Ovary (tissue), 9 donors: ENCODE results near the gene KCNK13. TPM values are rescaled to one million over a fixed set of nuclear protein-coding genes. Genes with fewer than 3 reads are reported as not detected.

ENCODE experiments used
- DNase-seq, 5 donors: peaks; one replicate each; pipeline ENCODE4 v3.0.0-alpha.2; 2019 to 2020
- H3K27ac ChIP-seq, 2 donors: fragments of 200-600 bp; one replicate each; pipeline versions ENCODE4 v1.5.1 to v1.8.0; 2019 to 2022
- H3K27me3 ChIP-seq: fragments of 200-600 bp; one replicate; pipeline ENCODE4 v1.8.0; 2022
- H3K36me3 ChIP-seq: fragments of 200-600 bp; sonication (generic); one replicate; pipeline ENCODE4 v1.5.1; 2019
- H3K4me1 ChIP-seq: one replicate; pipeline ENCODE4 v1.8.1; 2013; ENCODE audit warnings: mild to moderate bottlenecking, moderate library complexity; ENCODE audit not compliant: insufficient read depth
- H3K4me3 ChIP-seq: fragments of 200-600 bp; sonication (generic); one replicate; pipeline ENCODE4 v1.5.1; 2017
- H3K9me3 ChIP-seq, 2 donors: fragments of 200-600 bp in 1 of 2; sonication (generic) in 1 of 2; one replicate each; pipeline versions ENCODE4 v1.5.1 to v1.8.1; 2013 to 2019; ENCODE audit warnings: mild to moderate bottlenecking in 1 of 2, moderate library complexity in 1 of 2
- CTCF ChIP-seq, 3 donors: fragments of 450-650 bp in 2 of 3; fragments of 200-600 bp in 1 of 3; IDR thresholded peaks; one replicate each; pipeline versions ENCODE4 v1.5.1 to v1.8.0; 2016 to 2022; ENCODE audit warnings: antibody characterized with exemption in 3 of 3, mild to moderate bottlenecking in 1 of 3
- EP300 ChIP-seq: sonication (generic); formaldehyde crosslinking; IDR thresholded peaks from one replicate; pipeline ENCODE4 v1.6.1; 2017; ENCODE audit warnings: antibody characterized with exemption
- POLR2A ChIP-seq: fragments of 450-650 bp; IDR thresholded peaks from one replicate; pipeline ENCODE4 v1.6.1; 2017; ENCODE audit warnings: antibody characterized with exemption, mild to moderate bottlenecking, moderate library complexity
- WGBS, 3 donors: extraction: QIAGEN DNeasy Blood & Tissue Kit in 1 of 3; methylation state at CpG; one replicate each; pipeline versions ENCODE4 v1.1.5 to v1.1.7; 2013 to 2017; 5-methylcytosine and 5-hydroxymethylcytosine counted together
- intact Hi-C, 4 donors: fragments of 100-400 bp; cut with DNase I; formaldehyde crosslinking; loops; one replicate each; pipeline versions ENCODE4 v1.11.0 to v1.15.1; 2022 to 2023
- polyA plus RNA-seq, 2 donors: library from polyadenylated mRNA; stranded (reverse); fragments of 200-250 nt in 1 of 2; fragments of 350-450 nt in 1 of 2; fragmentation: Illumina TruSeq in 1 of 2; extraction: RNeasy Lipid Tissue Mini Kit (QIAGEN cat#74804) in 1 of 2; gene quantifications; one replicate each; pipeline ENCODE4 v1.2.3, GENCODE V29; 2013 to 2014
- total RNA-seq, 7 donors: library from RNA; depleted of rRNA in 2 of 7; stranded (reverse); fragments of >200 nt in 2 of 7; fragmentation: NEBNext Ultra II Directional in 3 of 7; extraction: Animal tissue kit (Norgen Biotek cat#: 25700) in 3 of 7; gene quantifications; one replicate each; pipeline versions ENCODE4 v1.1.0 to v1.2.4, GENCODE V29; 2016 to 2023
- donor health status: DM: no; HTN: no; CAD: no; lungs with moderate emphysema.
- donor health status: DM: no; HTN: no; CAD: no.
- donor health status: Bipolar disorder and iron deficiency.
- donor health status: DM: yes; HTN: yes; CAD: no.
- donor health status: DM: no; HTN: no; CAD: no.
- donor health status: DM: yes; HTN: yes; CAD: no.

The KCNK13 gene
- total and polyA plus RNA-seq, 9 donors = 0.13 to 0.80 (median 0.28) TPM; not detected in 2

GRCh38 chr14:90168425-90169105 is 106.8 kb downstream of the KCNK13 start:
- Histone ChIP-seq H3K36me3 (no peaks in the 10 kb centered on the region), H3K4me1 (no peaks in the 10 kb centered on the region), H3K4me3 (no peak overlapping the region), H3K27ac (no peak overlapping the region), H3K9me3 (peaks cover 0 to 4% of the 10 kb centered on the region in 2 donors), H3K27me3 (no peaks in the 10 kb centered on the region)
- WGBS, 3 donors = 48 to 63% (median 50%) methylated on average over 4 of the region's 4 CpGs
- DNase-seq = no peak
- TF ChIP-seq CTCF (IDR thresholded peaks at IDR 0.05) (no peak), POLR2A (no peak), EP300 (no peak)
- intact Hi-C loops = no loop called here

GRCh38 chr14:90175631-90176030 is 113.8 kb downstream of the KCNK13 start:
- no peaks in the 10 kb centered on the region for H3K36me3 ChIP-seq
- no peaks in the 10 kb centered on the region for H3K27me3 ChIP-seq
- TF ChIP-seq CTCF (IDR thresholded peaks at IDR 0.05) (no peak), POLR2A (no peak), EP300 (no peak)
- H3K27ac ChIP-seq = no peak overlapping the region
- WGBS, 3 donors = 87 to 91% (median 89%) methylated on average over 3 of the region's 3 CpGs
- no peak for DNase-seq
- no peaks in the 10 kb centered on the region for H3K9me3 ChIP-seq
- H3K4me3 ChIP-seq = no peak overlapping the region
- H3K4me1 ChIP-seq = no peaks in the 10 kb centered on the region
- intact Hi-C loops = no loop called here

- Histone ChIP-seq H3K4me3 (no peak overlapping the region), H3K27me3 (no peaks in the 10 kb centered on the region), H3K27ac (no peak overlapping the region), H3K36me3 (no peaks in the 10 kb centered on the region), H3K4me1 (no peaks in the 10 kb centered on the region), H3K9me3 (no peaks in the 10 kb centered on the region)
- no peak for TF ChIP-seq EP300
- TF ChIP-seq POLR2A = no peak
- TF ChIP-seq CTCF (IDR thresholded peaks at IDR 0.05) = no peak
- intact Hi-C loops = no loop called here
- 77 to 83% (median 80%) methylated on average over 3 of the region's 3 CpGs for WGBS, 3 donors
- DNase-seq = no peak
Measured at GRCh38 chr14:90177539-90178189, 115.9 kb downstream of the KCNK13 start.

GRCh38 chr14:90179357-90179756 is 117.6 kb downstream of the KCNK13 start:
- no peaks in the 10 kb centered on the region for H3K36me3 ChIP-seq
- intact Hi-C loops = no loop called here
- DNase-seq = no peak
- H3K27me3 ChIP-seq = no peaks in the 10 kb centered on the region
- H3K9me3 ChIP-seq = no peaks in the 10 kb centered on the region
- TF ChIP-seq CTCF (IDR thresholded peaks at IDR 0.05) (no peak), EP300 (no peak), POLR2A (no peak)
- no peak overlapping the region for H3K27ac ChIP-seq
- H3K4me1 ChIP-seq = no peaks in the 10 kb centered on the region
- 19 to 30% (median 27%) methylated on average over 7 of the region's 7 CpGs for WGBS, 3 donors
- no peak overlapping the region for H3K4me3 ChIP-seq
